DMS114 treated with DMSO at 0.1 percent for 48 hours (cell line): ENCODE results near the gene TFAP2A.

ENCODE experiments used
- DNase-seq: peaks from one replicate; lab custom pipeline; 2025; ENCODE audit not compliant: unreplicated experiment; lab: John Stamatoyannopoulos, UW

The TFAP2A gene

GRCh38 chr6:10384091-10384609 lies 30.7 kb downstream of the TFAP2A start:
- no peak for DNase-seq

GRCh38 chr6:10383331-10384090 lies 31.4 kb downstream of the TFAP2A start:
- DNase-seq, result peak; percentile 9

- DNase-seq, result no peak
These were observed 32.0 kb downstream of the TFAP2A start for GRCh38 chr6:10382728-10383330.

GRCh38 chr6:10382322-10382721 lies 32.6 kb downstream of the TFAP2A start:
- DNase-seq, result no peak

GRCh38 chr6:10381830-10382208 lies 33.1 kb downstream of the TFAP2A start:
- DNase-seq, result no peak

- no peak for DNase-seq
These were observed 33.6 kb downstream of the TFAP2A start for GRCh38 chr6:10381133-10381829.

GRCh38 chr6:10375391-10375969 lies 39.4 kb downstream of the TFAP2A start:
- no peak for DNase-seq

- DNase-seq, result no peak
These were observed 41.1 kb downstream of the TFAP2A start for GRCh38 chr6:10373642-10374359.

- no peak for DNase-seq
These were observed 45.0 kb downstream of the TFAP2A start for GRCh38 chr6:10369896-10370295.

- no peak for DNase-seq
These were observed 46.0 kb downstream of the TFAP2A start for GRCh38 chr6:10368861-10369260.

- DNase-seq, result no peak
These were observed 51.0 kb downstream of the TFAP2A start for GRCh38 chr6:10363911-10364310.

GRCh38 chr6:10362300-10362699 lies 52.6 kb downstream of the TFAP2A start:
- no peak for DNase-seq

GRCh38 chr6:10361428-10361827 lies 53.4 kb downstream of the TFAP2A start:
- no peak for DNase-seq

GRCh38 chr6:10359581-10359980 lies 55.3 kb downstream of the TFAP2A start:
- no peak for DNase-seq

GRCh38 chr6:10355115-10355702 lies 59.7 kb downstream of the TFAP2A start:
- DNase-seq, result no peak

GRCh38 chr6:10351791-10352190 lies 63.1 kb downstream of the TFAP2A start:
- no peak for DNase-seq

- no peak for DNase-seq
These were observed 64.2 kb downstream of the TFAP2A start for GRCh38 chr6:10350720-10351119.

GRCh38 chr6:10347561-10348327 lies 67.1 kb downstream of the TFAP2A start:
- no peak for DNase-seq
